Spinal cord (tissue), 10 donors: ENCODE measurements around the gene CABLES1. TPM values are rescaled to one million over a fixed set of nuclear protein-coding genes. Genes with fewer than 3 reads are reported as not detected.
"Not testable (repeated sequence)": the region's sequence is repeated elsewhere in the genome, so short reads cannot be mapped to it uniquely, and the experiment has no call there.

Experiments
- DNase-seq, 6 donors: peaks; one replicate each; pipeline versions ENCODE4 v3.0.0 to v3.0.0-alpha.2; 2013 to 2015; ENCODE audit warnings: low spot score in 6 of 6, low read depth in 4 of 6
- H3K27ac ChIP-seq: one replicate; pipeline ENCODE4 v1.5.1; 2013; ENCODE audit warnings: low read depth, low read length, control low read depth
- H3K27me3 ChIP-seq: one replicate; pipeline ENCODE4 v1.6.1; 2013; ENCODE audit warnings: low read length; ENCODE audit not compliant: control insufficient read depth, insufficient read depth
- H3K36me3 ChIP-seq: one replicate; pipeline ENCODE4 v1.6.1; 2013; ENCODE audit warnings: low read length; ENCODE audit not compliant: control insufficient read depth, insufficient read depth
- H3K4me1 ChIP-seq: one replicate; pipeline ENCODE4 v1.6.1; 2013; ENCODE audit warnings: low read length; ENCODE audit not compliant: control insufficient read depth, insufficient read depth
- H3K4me3 ChIP-seq: one replicate; pipeline ENCODE4 v1.5.1; 2013; ENCODE audit warnings: low read depth, low read length, control low read depth
- H3K9me3 ChIP-seq: one replicate; pipeline ENCODE4 v1.6.1; 2013; ENCODE audit warnings: low read length; ENCODE audit not compliant: control insufficient read depth, insufficient read depth
- WGBS: methylation state at CpG from one replicate; pipeline ENCODE4 v1.1.5; 2013; ENCODE audit warnings: missing lambda C conversion rate; ENCODE audit not compliant: insufficient coverage; 5-methylcytosine and 5-hydroxymethylcytosine counted together
- polyA plus RNA-seq, 2 donors: library from polyadenylated mRNA; unstranded; fragments of 120-200 nt; gene quantifications; one replicate each; pipeline ENCODE4 v1.2.1, GENCODE V29; 2013; ENCODE audit not compliant: insufficient read length in 2 of 2
- total RNA-seq, 2 donors: library from RNA; depleted of rRNA in 1 of 2; stranded (reverse); fragments of 120-200 nt in 1 of 2; fragments of >200 nt in 1 of 2; gene quantifications; one replicate each; pipeline versions ENCODE4 v1.2.3 to v1.2.4, GENCODE V29; 2013 to 2014
- donor health status: healthy.

Gene CABLES1
- total and polyA plus RNA-seq, 4 donors = 7.6 to 30.4 (median 12.2) TPM

GRCh38 chr18:23108496-23108895 is 26.8 kb upstream of the CABLES1 start:
- WGBS = 90% methylated on average over 3 of the region's 5 CpGs
- no peak for DNase-seq
- no peak overlapping the region for H3K4me3 ChIP-seq
- H3K27me3 ChIP-seq = no peaks in the 10 kb centered on the region
- H3K36me3 ChIP-seq = no peaks in the 10 kb centered on the region
- peaks cover under 1% of the 10 kb centered on the region for H3K4me1 ChIP-seq
- H3K27ac ChIP-seq = no peak overlapping the region
- H3K9me3 ChIP-seq = no peaks in the 10 kb centered on the region

- H3K27me3 ChIP-seq, H3K36me3 ChIP-seq, DNase-seq, H3K27ac ChIP-seq, H3K4me3 ChIP-seq, H3K9me3 ChIP-seq, H3K4me1 ChIP-seq: not testable (repeated sequence)
- WGBS = 75% methylated on average over 2 of the region's 9 CpGs
Measured at GRCh38 chr18:23109163-23109562, 26.1 kb upstream of the CABLES1 start.

- H3K4me3 ChIP-seq = no peak overlapping the region
- H3K4me1 ChIP-seq = peaks cover 13% of the 10 kb centered on the region
- 82% methylated on average over 3 of the region's 6 CpGs for WGBS
- no peaks in the 10 kb centered on the region for H3K27me3 ChIP-seq
- H3K9me3 ChIP-seq = no peaks in the 10 kb centered on the region
- no peak for DNase-seq
- no peaks in the 10 kb centered on the region for H3K36me3 ChIP-seq
- H3K27ac ChIP-seq = no peak overlapping the region
Measured at GRCh38 chr18:23113576-23113975, 21.7 kb upstream of the CABLES1 start.

- DNase-seq = peak in 2 of 6 donors; percentile 63 to 77
- WGBS = 0% methylated on average over 6 of the region's 10 CpGs
- Histone ChIP-seq H3K9me3 (no peaks in the 10 kb centered on the region), H3K27me3 (no peaks in the 10 kb centered on the region), H3K4me1 (peaks cover 13% of the 10 kb centered on the region), H3K4me3 (no peak overlapping the region), H3K36me3 (no peaks in the 10 kb centered on the region), H3K27ac (no peak overlapping the region)
Measured at GRCh38 chr18:23114171-23114881, 21.0 kb upstream of the CABLES1 start.

GRCh38 chr18:23114911-23115310 is 20.4 kb upstream of the CABLES1 start:
- 44% methylated on average over 3 of the region's 5 CpGs for WGBS
- Histone ChIP-seq H3K27ac (no peak overlapping the region), H3K4me1 (peaks cover 13% of the 10 kb centered on the region), H3K36me3 (no peaks in the 10 kb centered on the region), H3K9me3 (no peaks in the 10 kb centered on the region), H3K4me3 (no peak overlapping the region), H3K27me3 (no peaks in the 10 kb centered on the region)
- DNase-seq = no peak

- no peak overlapping the region for H3K4me3 ChIP-seq
- no peak overlapping the region for H3K27ac ChIP-seq
- WGBS = 67% methylated on average over 1 of the region's 5 CpGs
- no peaks in the 10 kb centered on the region for H3K27me3 ChIP-seq
- no peaks in the 10 kb centered on the region for H3K9me3 ChIP-seq
- DNase-seq = no peak
- H3K4me1 ChIP-seq = peaks cover 13% of the 10 kb centered on the region
- no peaks in the 10 kb centered on the region for H3K36me3 ChIP-seq
Measured at GRCh38 chr18:23115683-23116096, 19.6 kb upstream of the CABLES1 start.

GRCh38 chr18:23121133-23121532 is 14.2 kb upstream of the CABLES1 start:
- 83% methylated on average over 3 of the region's 8 CpGs for WGBS
- H3K27me3 ChIP-seq = no peaks in the 10 kb centered on the region
- no peaks in the 10 kb centered on the region for H3K9me3 ChIP-seq
- H3K27ac ChIP-seq = no peak overlapping the region
- H3K4me1 ChIP-seq = no peaks in the 10 kb centered on the region
- no peaks in the 10 kb centered on the region for H3K36me3 ChIP-seq
- H3K4me3 ChIP-seq = no peak overlapping the region
- no peak for DNase-seq

- H3K27ac ChIP-seq = no peak overlapping the region
- no peaks in the 10 kb centered on the region for H3K36me3 ChIP-seq
- 83% methylated on average over 10 of the region's 15 CpGs for WGBS
- no peaks in the 10 kb centered on the region for H3K9me3 ChIP-seq
- H3K4me3 ChIP-seq = no peak overlapping the region
- no peaks in the 10 kb centered on the region for H3K4me1 ChIP-seq
- no peak for DNase-seq
- H3K27me3 ChIP-seq = no peaks in the 10 kb centered on the region
Measured at GRCh38 chr18:23122334-23123229, 12.7 kb upstream of the CABLES1 start.

- H3K4me1 ChIP-seq = no peaks in the 10 kb centered on the region
- 89% methylated on average over 6 of the region's 11 CpGs for WGBS
- no peaks in the 10 kb centered on the region for H3K27me3 ChIP-seq
- no peaks in the 10 kb centered on the region for H3K9me3 ChIP-seq
- peak in 1 of 6 donors; percentile 22 for DNase-seq
- H3K36me3 ChIP-seq = no peaks in the 10 kb centered on the region
- H3K4me3 ChIP-seq = no peak overlapping the region
- H3K27ac ChIP-seq = no peak overlapping the region
Measured at GRCh38 chr18:23126376-23127056, 8.8 kb upstream of the CABLES1 start.
